K562 (cell line): ENCODE data around the gene HIPK2. TPM values are rescaled to one million over a fixed set of nuclear protein-coding genes. Genes with fewer than 3 reads are reported as not detected.
A peak's percentile ranks its signal among the peaks of the same experiment; 100 is the strongest.

Experiments
- ATAC-seq: fragments of 200-7000 bp; cut with Tn5 transposase; 3 replicates; pipeline ENCODE4 v1.9.1; 2020; ENCODE audit warnings: moderate library complexity
- BruUV-seq: library from RNA; stranded (reverse); fragments of 400-500 nt; replicated peaks from 2 replicates; lab custom pipeline; 2021; lab: Mats Ljungman, UMichigan
- CTCF ChIA-PET: fragments of 300-600 bp; formaldehyde crosslinking; extraction: SDS; loops from one replicate; lab custom pipeline; 2021; ENCODE audit warnings: low intra/inter-chr PET ratio; lab: Yijun Ruan, JAX
- POLR2A ChIA-PET: fragments of 300-600, 350-650 bp; sonication (Branson Sonifier 250); formaldehyde crosslinking; extraction: SDS; loops from one replicate; lab custom pipeline; 2021; ENCODE audit warnings: antibody characterized with exemption, inconsistent platforms; lab: Yijun Ruan, JAX
- DNase-seq, 4 experiments: peaks; one replicate each; pipeline versions ENCODE4 v3.0.0 to v3.0.0-alpha.2; 2011 to 2018; ENCODE audit warnings: low spot score in 3 of 4, mixed read lengths in 3 of 4; ENCODE audit errors: extremely low read depth in 1 of 4
- FAIRE-seq: peaks from 2 replicates; lab custom pipeline; 2011; peaks lifted over from hg19 to GRCh38; lab: Jason Lieb, UNC
- H2AFZ ChIP-seq: 2 replicates; pipeline ENCODE4 v1.6.0; 2011; ENCODE audit warnings: low read depth, low read length, control low read depth, inconsistent platforms
- H3K27ac ChIP-seq: fragments of 200-600 bp; 3 replicates; pipeline ENCODE4 v1.8.0; 2011; ENCODE audit warnings: low read depth, mild to moderate bottlenecking, control low read depth, inconsistent platforms, low read length, moderate library complexity, mixed read lengths; ENCODE audit errors: extremely low read depth
- H3K27me3 ChIP-seq, 2 experiments: fragments of 300-600 bp in 1 of 2; 2 replicates in 1 of 2; 3 replicates in 1 of 2; pipeline versions ENCODE4 v1.6.0 to v1.8.0; 2011; ENCODE audit warnings: inconsistent platforms in 2 of 2, low read length in 2 of 2, mild to moderate bottlenecking in 1 of 2, mixed read lengths in 1 of 2, moderate library complexity in 1 of 2; ENCODE audit not compliant: control insufficient read depth in 2 of 2, insufficient read depth in 2 of 2
- H3K36me3 ChIP-seq: fragments of 300-600 bp; 3 replicates; pipeline ENCODE4 v1.8.0; 2011; ENCODE audit warnings: mild to moderate bottlenecking, low read length, inconsistent platforms; ENCODE audit not compliant: control insufficient read depth, insufficient read depth
- H3K4me1 ChIP-seq, 2 experiments: fragments of 200-600 bp in 1 of 2; replicated peaks in 1 of 2; 2 replicates in 1 of 2; 3 replicates in 1 of 2; pipeline versions ENCODE4 v1.5.1 to v1.8.0; 2011; ENCODE audit warnings: inconsistent platforms in 2 of 2, low read length in 2 of 2, mild to moderate bottlenecking in 1 of 2, mixed read lengths in 1 of 2, moderate library complexity in 1 of 2; ENCODE audit not compliant: control insufficient read depth in 2 of 2, insufficient read depth in 2 of 2
- H3K4me2 ChIP-seq: 2 replicates; pipeline ENCODE4 v1.6.1; 2011; ENCODE audit warnings: low read length, control low read depth, inconsistent platforms, mixed read lengths; ENCODE audit not compliant: insufficient read depth
- H3K4me3 ChIP-seq: fragments of 200-600 bp; sonication (generic), shearing (Covaris generic); 2 replicates; pipeline ENCODE4 v1.5.1; 2016; ENCODE audit warnings: control low read depth, inconsistent platforms
- H3K79me2 ChIP-seq: fragments of 200-600 bp; 3 replicates; pipeline ENCODE4 v1.8.0; 2011; ENCODE audit warnings: low read length, inconsistent platforms; ENCODE audit not compliant: control insufficient read depth, insufficient read depth
- H3K9ac ChIP-seq, 2 experiments: 2 replicates each; pipeline versions ENCODE4 v1.6.0 to v1.6.1; 2011; ENCODE audit warnings: low read depth in 2 of 2, low read length in 2 of 2, control low read depth in 1 of 2, inconsistent platforms in 1 of 2, mild to moderate bottlenecking in 1 of 2, mixed read lengths in 1 of 2; ENCODE audit not compliant: insufficient read depth in 1 of 2
- H3K9me1 ChIP-seq: one replicate; pipeline ENCODE4 v1.6.0; 2011; ENCODE audit warnings: inconsistent platforms, mild to moderate bottlenecking, low read length, moderate library complexity; ENCODE audit not compliant: control insufficient read depth, insufficient read depth
- H3K9me3 ChIP-seq: replicated peaks from 2 replicates; pipeline ENCODE4 v1.5.1; 2011; ENCODE audit warnings: low read depth, low read length, inconsistent platforms; ENCODE audit not compliant: control insufficient read depth, insufficient read depth
- H4K20me1 ChIP-seq: replicated peaks from 2 replicates; pipeline ENCODE4 v1.6.1; 2011; ENCODE audit warnings: low read length, inconsistent platforms, mixed read lengths; ENCODE audit not compliant: control insufficient read depth, insufficient read depth
- CREM ChIP-seq: IDR thresholded peaks from 2 replicates; pipeline ENCODE4 v1.6.1; 2014; ENCODE audit warnings: antibody characterized with exemption, low read depth
- FOSL1 ChIP-seq: fragments of 200-800 bp; sonication (Bioruptor generic); conservative IDR thresholded peaks from 2 replicates; pipeline ENCODE4 v1.6.1; 2016; ENCODE audit warnings: missing genetic modification characterization, missing compliant biosample characterization
- FOXK2 ChIP-seq, 2 experiments: fragments of 450-650 bp; IDR thresholded peaks in 1 of 2; conservative IDR thresholded peaks in 1 of 2; 2 replicates each; pipeline ENCODE4 v1.6.1; 2016; ENCODE audit warnings: low read depth in 2 of 2, mild to moderate bottlenecking in 1 of 2
- FUS ChIP-seq: fragments of 200-400 bp; formaldehyde crosslinking; optimal IDR thresholded peaks from 2 replicates; pipeline ENCODE3; 2017; ENCODE audit warnings: low read depth, low read length
- PBX2 ChIP-seq, 2 experiments: IDR thresholded peaks in 1 of 2; conservative IDR thresholded peaks in 1 of 2; 2 replicates each; pipeline ENCODE4 v1.6.1; 2016; ENCODE audit warnings: low read depth in 2 of 2, mild to moderate bottlenecking in 1 of 2, missing compliant biosample characterization in 1 of 2, missing genetic modification characterization in 1 of 2, moderate library complexity in 1 of 2
- PTRF ChIP-seq: fragments of 450-650 bp; IDR thresholded peaks from 2 replicates; pipeline ENCODE4 v1.6.1; 2016; ENCODE audit warnings: mild to moderate bottlenecking, missing genetic modification characterization, missing compliant biosample characterization
- SPI1 ChIP-seq: IDR thresholded peaks from 2 replicates; pipeline ENCODE4 v1.6.1; 2011; ENCODE audit warnings: low read depth, low read length, control low read depth, borderline replicate concordance
- TRIM28 ChIP-seq: fragments of 450-650 bp; IDR thresholded peaks from 2 replicates; pipeline ENCODE4 v1.6.1; 2017
- WGBS: fragments of 100-300 bp; shearing (Covaris generic); methylation state at CpG from one replicate; pipeline ENCODE4 v1.1.6; 2016; ENCODE audit warnings: low coverage, mixed read lengths; ENCODE audit not compliant: insufficient coverage; ENCODE audit errors: missing lambda C conversion rate; 5-methylcytosine and 5-hydroxymethylcytosine counted together
- in situ Hi-C: fragments of 300-500 bp; cut with MboI; formaldehyde crosslinking; loops from 4 replicates; pipeline ENCODE4 v1.15.0; 2018; ENCODE audit warnings: inconsistent platforms, mixed read lengths
- intact Hi-C: fragments of 100-400 bp; cut with micrococcal nuclease; formaldehyde crosslinking; loops from 2 replicates; pipeline ENCODE4 v1.14.2; 2022
- polyA plus RNA-seq, 8 experiments: library from polyadenylated mRNA; depleted of rRNA in 4 of 8; stranded (reverse) in 5 of 8; unstranded in 3 of 8; fragments of >200 nt; fragmentation: Nextera tagmentation in 2 of 8; fragmentation: Illumina TruSeq in 1 of 8; extraction: Ambion mirVana in 2 of 8; extraction: Trizol in 1 of 8; gene quantifications; 2 replicates each; pipeline versions ENCODE4 v1.2.1 to v1.2.3, GENCODE V29; 2011 to 2014; ENCODE audit warnings: inconsistent platforms in 1 of 8, missing spikeins in 1 of 8
- total RNA-seq, 7 experiments: library from RNA; depleted of rRNA in 6 of 7; stranded (reverse); fragments of >200 nt in 6 of 7; fragmentation: Illumina TruSeq in 2 of 7; extraction: Trizol in 2 of 7; gene quantifications; 2 replicates each; pipeline versions ENCODE4 v1.2.1 to v1.2.3, GENCODE V29; 2011 to 2021; ENCODE audit warnings: low replicate concordance in 1 of 7

HIPK2 gene
- total and polyA plus RNA-seq, 9 of the 15 experiments (the other 6 are each of a cell fraction or from before 2014, with no cell fraction given) = 0.69 to 19.8 (median 5.1) TPM

GRCh38 chr7:139725858-139726484 lies 51.8 kb downstream of the HIPK2 start:
- peaks cover 0 to 5% of the 10 kb centered on the region in 2 experiments; a peak in 2 of 5 replicates for H3K4me1 ChIP-seq
- 37% methylated on average over 6 of the region's 6 CpGs for WGBS
- no peaks in the 10 kb centered on the region for H3K36me3 ChIP-seq
- H3K79me2 ChIP-seq = no peaks in the 10 kb centered on the region
- ATAC-seq (no peak), DNase-seq (no peak)
- H3K4me3 ChIP-seq = no peak overlapping the region
- no peak for TF ChIP-seq PBX2 (CRISPR knock-in tag; IDR thresholded peaks at IDR 0.05; ENCODE audit: low read depth)
- 0 out of 2 replicates have a peak, but pooled peaks have one; percentile 26 for TF ChIP-seq PBX2 (tag; conservative IDR thresholded peaks at IDR 0.05; ENCODE audit: low read depth)
- TF ChIP-seq FOSL1 (tag) = peak; percentile 54; the same call in 1 of the 2 replicates
- TF ChIP-seq CREM = 0 out of 2 replicates have a peak, but pooled peaks have one; percentile 21
- TF ChIP-seq TRIM28 = no peak
- 0 out of 4 replicates have a peak, but pooled peaks of 1 of the 2 experiments have one; percentile 32 for TF ChIP-seq FOXK2 (conservative IDR thresholded peaks at IDR 0.05 in 1 of 2, IDR thresholded peaks at IDR 0.05 in 1 of 2; ENCODE audit: low read depth in 2 of 2)
- 0 out of 2 replicates have a peak, but pooled peaks have one; percentile 14 for TF ChIP-seq PTRF
- peak; percentile 15; the same call in 1 of the 2 replicates for TF ChIP-seq SPI1
- TF ChIP-seq FUS = no peak
- TF ChIP-seq, all 486 proteins: peak for 6
- Histone ChIP-seq H3K9ac (no peak overlapping the region), H4K20me1 (peaks cover 3% of the 10 kb centered on the region), H2AFZ (no peak overlapping the region), H3K4me2 (no peak overlapping the region), H3K9me3 (no peaks in the 10 kb centered on the region), H3K27me3 (no peaks in the 10 kb centered on the region; a peak in 1 of 5 replicates), H3K27ac (no peak overlapping the region), H3K9me1 (no peaks in the 10 kb centered on the region)
- no TSS peak for BruUV-seq
- no peak for FAIRE-seq
- ChIA-PET POLR2A (interaction anchor here (1.0 to 2.3 kb wide), 4 partner anchors 11 to 53 kb away, joined by 3 to 11 read pairs (median 4); no protein-coding TSS in a partner anchor), CTCF (no interaction called here)
- in situ Hi-C loops (no loop called here), intact Hi-C loops (no loop called here)
